Endometrium (tissue), 2 donors: ENCODE measurements around the gene GCNT2.
"Not testable (repeated sequence)": the region's sequence is repeated elsewhere in the genome, so short reads cannot be mapped to it uniquely, and the experiment has no call there.

Source experiments
- FAIRE-seq: peaks from 2 replicates; lab custom pipeline; 2012; peaks lifted over from hg19 to GRCh38; lab: Jason Lieb, UNC
- donor health status: control.
- donor health status: control.

GCNT2 gene

DNA sequence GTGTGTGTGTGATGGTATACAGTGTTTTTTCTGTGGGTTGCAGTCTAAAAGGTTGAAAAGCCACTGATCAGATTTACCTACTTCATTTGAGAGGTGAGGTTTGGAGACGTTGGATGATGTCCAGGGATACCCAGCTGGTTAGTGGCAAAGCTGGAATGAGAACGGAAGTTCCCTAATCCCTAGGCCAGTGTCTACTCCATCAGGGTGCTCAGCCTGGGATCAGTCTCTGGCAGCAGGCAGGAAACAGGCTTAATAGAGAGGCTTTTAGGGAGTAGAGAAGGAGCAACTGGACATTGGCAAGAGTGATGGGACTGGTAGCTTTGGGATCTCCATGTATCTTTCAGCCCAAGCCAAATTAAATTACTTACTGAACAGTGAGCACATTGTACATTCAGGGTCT, 92.6 kb downstream of the GCNT2 start:
- no peak for FAIRE-seq

DNA sequence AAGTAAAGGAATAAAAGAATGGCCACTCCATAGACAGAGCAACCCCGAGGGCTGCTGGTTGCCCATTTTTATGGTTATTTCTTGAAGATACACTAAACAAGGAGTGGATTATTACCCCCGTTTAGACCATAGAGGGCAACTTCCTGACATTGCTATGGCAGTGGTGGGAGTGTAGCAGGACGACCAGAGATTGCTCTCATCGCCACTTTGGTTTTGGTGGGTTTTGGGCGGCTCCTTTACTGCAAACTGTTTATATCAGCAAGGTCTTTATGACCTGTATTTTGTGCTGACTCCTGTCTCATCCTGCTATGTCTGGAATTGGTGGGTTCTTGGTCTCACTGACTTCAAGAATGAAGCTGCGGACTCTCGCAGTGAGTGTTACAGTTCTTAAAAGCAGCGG, 94.5 kb downstream of the GCNT2 start:
- no peak for FAIRE-seq

- FAIRE-seq, result not testable (repeated sequence)
Observed at GRCh38 chr6:10616266-10616665, 95.1 kb downstream of the GCNT2 start.

- FAIRE-seq, result no peak
Observed at GRCh38 chr6:10617008-10617696, 96.0 kb downstream of the GCNT2 start.

GRCh38 chr6:10618409-10618808, 97.3 kb downstream of the GCNT2 start:
- no peak for FAIRE-seq

DNA sequence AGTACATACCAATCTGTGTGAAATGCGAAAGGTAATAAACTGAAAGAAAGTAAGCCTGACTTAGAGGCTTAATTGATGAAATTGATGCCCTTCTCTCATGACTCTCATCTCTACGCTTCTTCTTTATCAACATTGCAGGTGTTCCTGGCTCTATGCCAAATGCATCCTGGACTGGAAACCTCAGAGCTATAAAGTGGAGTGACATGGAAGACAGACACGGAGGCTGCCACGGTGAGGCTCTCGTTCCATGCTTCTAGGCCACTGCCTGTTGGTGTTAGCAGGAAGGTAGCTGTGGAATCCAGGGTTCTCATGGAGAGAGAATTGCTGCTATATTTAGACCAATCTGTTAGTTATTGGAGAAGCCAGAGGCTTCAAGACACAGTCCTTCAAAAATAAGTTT, 100.1 kb downstream of the GCNT2 start:
- FAIRE-seq, result no peak

- no peak for FAIRE-seq
Observed at GRCh38 chr6:10621847-10622246, 100.7 kb downstream of the GCNT2 start.

DNA sequence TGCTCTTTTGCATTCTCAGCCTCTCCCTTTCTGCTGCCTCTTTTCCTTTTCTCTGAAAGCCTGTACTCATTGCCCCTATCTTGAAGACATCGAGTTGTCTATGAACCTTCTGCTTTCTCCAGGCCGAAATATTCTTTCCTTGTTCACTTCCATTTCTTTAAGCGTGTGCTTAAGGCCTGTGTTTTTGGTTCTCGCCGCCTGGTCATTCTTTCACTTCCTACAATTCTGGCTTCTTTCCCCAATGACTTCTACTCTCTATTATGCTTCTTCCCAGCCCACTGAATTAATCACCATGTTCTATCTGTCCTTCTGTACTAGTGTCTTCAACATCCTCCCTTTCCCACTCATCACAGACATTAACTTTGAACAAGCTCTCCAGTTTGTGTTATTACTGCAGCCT, 103.7 kb downstream of the GCNT2 start:
- no peak for FAIRE-seq

DNA sequence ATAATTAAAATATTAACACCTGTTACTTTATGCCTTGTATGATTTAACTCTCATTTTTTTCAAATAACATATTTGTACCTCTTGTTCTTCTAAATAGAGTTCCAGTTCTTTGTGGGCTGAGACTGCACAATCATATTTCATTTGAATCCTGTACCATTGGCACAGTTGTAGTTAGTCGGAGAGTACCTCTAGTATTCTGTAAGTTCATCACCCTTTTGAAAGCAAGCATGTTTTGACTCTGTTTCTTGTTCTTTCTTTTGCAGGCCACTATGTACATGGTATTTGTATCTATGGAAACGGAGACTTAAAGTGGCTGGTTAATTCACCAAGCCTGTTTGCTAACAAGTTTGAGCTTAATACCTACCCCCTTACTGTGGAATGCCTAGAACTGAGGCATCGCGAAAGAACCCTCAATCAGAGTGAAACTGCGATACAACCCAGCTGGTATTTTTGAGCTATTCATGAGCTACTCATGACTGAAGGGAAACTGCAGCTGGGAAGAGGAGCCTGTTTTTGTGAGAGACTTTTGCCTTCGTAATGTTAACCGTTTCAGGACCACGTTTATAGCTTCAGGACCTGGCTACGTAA, 105.1 kb downstream of the GCNT2 start:
- no peak for FAIRE-seq

DNA sequence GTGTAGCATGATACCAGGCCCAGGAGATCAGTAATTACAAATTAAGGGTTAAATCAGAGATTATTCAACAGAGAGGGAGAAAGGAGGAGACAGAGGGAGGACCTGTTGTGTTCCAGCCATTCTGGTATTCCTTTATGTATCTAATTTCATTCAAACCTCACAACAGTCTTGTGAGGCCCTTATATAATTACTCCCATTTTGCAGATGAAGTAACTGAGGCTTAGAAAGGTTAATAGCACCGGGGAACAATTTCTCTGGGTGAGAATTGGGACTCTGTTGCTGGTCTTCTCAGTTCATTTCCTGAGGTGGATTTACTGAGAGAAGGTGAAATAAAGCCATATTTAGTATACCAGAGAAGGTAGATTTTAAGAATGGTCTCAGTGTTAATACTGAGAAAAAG, 106.6 kb downstream of the GCNT2 start:
- no peak for FAIRE-seq

- no peak for FAIRE-seq
Observed at GRCh38 chr6:10630178-10630577, 109.0 kb downstream of the GCNT2 start.

- FAIRE-seq, result no peak
Observed at GRCh38 chr6:10633216-10633615, 112.1 kb downstream of the GCNT2 start.

- no peak for FAIRE-seq
Observed at GRCh38 chr6:10640412-10640811, 119.3 kb downstream of the GCNT2 start.

DNA sequence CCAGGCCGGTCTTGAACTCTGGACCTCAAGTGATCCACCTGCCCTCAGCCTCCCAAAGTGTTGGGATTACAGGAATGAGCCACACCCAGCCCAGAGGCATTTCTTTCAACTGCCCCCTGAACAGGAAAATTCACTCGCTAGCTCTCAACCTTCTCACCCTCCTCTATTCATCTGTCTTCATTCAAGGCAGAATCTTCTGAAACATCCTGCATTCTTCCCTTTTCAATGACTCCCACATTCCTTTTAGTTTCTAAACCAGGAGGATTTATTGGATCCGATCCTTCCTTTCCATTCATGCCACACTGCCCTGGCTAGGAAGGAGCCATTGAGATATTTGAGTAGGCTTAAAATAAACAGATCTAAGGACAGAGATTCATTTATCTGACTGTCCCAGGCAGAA, 120.4 kb downstream of the GCNT2 start:
- FAIRE-seq, result no peak

DNA sequence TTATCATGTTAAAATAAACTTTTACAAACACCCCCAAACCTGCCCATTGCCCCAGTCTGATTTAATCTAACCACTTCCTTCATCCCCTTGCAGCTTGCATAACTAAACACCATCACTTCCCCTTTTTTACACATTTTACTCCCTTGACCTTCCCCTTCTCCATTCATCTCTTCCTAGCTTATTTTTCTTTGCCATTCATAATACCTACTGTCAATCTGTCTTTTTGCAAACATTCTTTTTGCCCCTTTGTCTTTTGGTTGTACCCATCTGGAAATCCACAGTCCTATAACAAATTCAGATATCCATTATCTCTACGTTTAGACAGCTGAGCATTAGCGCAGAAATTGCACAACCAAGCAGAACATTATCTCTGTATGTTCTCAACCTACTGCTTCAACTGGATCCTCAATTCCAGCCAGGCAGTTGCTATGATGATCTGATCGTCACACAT, 122.1 kb downstream of the GCNT2 start:
- no peak for FAIRE-seq

DNA sequence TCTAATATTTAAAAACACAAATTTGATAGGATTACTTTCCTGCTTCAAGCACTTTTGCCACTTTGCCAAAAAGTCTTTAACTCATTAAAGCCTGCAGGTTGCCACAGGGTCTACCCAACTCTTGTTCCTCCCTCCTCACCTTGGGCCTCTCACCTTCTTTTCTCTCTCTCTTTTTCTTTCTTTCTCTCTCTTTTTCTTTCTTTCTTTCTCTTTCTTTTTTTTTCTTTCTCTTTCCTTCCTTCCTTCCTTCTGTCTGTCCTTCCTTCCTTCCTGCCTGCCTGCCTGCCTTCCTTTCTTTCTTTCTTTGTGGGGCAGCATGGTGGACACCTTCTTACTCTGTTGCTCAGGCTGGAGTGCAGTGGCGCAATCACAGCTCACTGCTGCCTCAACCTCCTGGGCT, 123.1 kb downstream of the GCNT2 start:
- no peak for FAIRE-seq

- no peak for FAIRE-seq
Observed at GRCh38 chr6:10655508-10656055, 134.4 kb downstream of the GCNT2 start.

DNA sequence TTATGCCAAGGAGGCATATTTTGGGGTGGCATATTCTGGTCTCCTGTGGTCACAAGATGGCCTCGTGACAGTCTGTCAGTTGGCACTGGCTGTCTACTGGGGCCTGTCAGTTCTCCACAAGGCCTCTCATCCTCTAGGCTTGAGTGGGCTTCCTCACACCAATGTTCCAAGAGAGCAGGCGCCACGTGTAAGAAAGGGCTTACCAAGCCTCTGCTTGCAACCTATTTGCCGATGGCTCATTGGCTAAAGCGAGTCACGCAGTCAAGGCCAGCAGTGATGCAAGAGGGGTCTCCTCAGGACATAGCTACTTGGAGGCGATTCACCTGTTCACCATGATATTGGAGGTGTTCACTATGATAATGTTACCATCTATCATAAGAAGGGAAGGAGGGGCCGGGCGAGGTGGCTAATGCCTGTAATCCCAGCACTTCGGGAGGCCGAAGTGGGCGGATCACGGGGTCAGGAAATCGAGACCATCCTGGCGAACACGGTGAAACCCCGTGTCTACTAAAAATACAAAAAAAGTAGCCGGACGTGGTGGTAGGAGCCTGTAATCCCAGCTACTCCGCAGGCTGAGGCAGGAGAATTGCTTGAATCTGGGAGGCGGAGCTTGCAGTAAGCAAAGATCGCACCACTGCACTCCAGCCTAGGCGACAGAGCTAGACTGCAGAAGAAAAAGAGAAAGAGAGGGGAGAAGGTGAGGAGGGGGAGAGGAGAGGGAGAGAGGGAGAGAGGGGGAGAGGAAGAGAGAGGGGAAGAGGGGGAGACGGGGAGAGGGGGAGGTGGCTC, 138.0 kb downstream of the GCNT2 start:
- FAIRE-seq, result no peak

- FAIRE-seq, result no peak
Observed at GRCh38 chr6:10659699-10660348, 138.7 kb downstream of the GCNT2 start.

- not testable (repeated sequence) for FAIRE-seq
Observed at GRCh38 chr6:10660431-10661191, 139.5 kb downstream of the GCNT2 start.

DNA sequence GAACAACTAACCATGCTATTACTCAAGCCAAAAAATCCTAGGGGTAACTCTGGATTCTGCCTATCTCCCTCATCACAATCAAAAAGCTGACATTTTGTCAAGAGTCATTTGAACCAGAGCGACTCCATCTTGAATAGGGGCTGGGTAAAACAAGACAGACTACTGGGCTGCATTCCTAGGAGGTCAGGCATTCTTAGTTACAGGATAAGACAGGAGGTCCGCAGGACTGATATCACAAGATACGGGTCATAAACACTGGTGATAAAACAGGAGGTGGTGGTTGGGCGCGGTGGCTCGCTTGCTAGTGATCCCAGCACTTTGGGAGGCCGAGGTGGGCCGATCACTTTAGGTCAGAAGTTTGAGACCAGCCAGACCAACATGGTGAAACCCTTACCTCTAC, 141.1 kb downstream of the GCNT2 start:
- no peak for FAIRE-seq

GRCh38 chr6:10662742-10663141, 141.6 kb downstream of the GCNT2 start:
- FAIRE-seq, result no peak
